Ovary (tissue), 9 donors: ENCODE results near the gene IL1RAPL1. TPM values are rescaled to one million over a fixed set of nuclear protein-coding genes. Genes with fewer than 3 reads are reported as not detected.

Source experiments
- DNase-seq, 5 donors: peaks; one replicate each; pipeline ENCODE4 v3.0.0-alpha.2; 2019 to 2020
- H3K27ac ChIP-seq, 2 donors: fragments of 200-600 bp; one replicate each; pipeline versions ENCODE4 v1.5.1 to v1.8.0; 2019 to 2022
- H3K27me3 ChIP-seq: fragments of 200-600 bp; one replicate; pipeline ENCODE4 v1.8.0; 2022
- H3K36me3 ChIP-seq: fragments of 200-600 bp; sonication (generic); one replicate; pipeline ENCODE4 v1.5.1; 2019
- H3K4me1 ChIP-seq: one replicate; pipeline ENCODE4 v1.8.1; 2013; ENCODE audit warnings: mild to moderate bottlenecking, moderate library complexity; ENCODE audit not compliant: insufficient read depth
- H3K4me3 ChIP-seq: fragments of 200-600 bp; sonication (generic); one replicate; pipeline ENCODE4 v1.5.1; 2017
- H3K9me3 ChIP-seq, 2 donors: fragments of 200-600 bp in 1 of 2; sonication (generic) in 1 of 2; one replicate each; pipeline versions ENCODE4 v1.5.1 to v1.8.1; 2013 to 2019; ENCODE audit warnings: mild to moderate bottlenecking in 1 of 2, moderate library complexity in 1 of 2
- CTCF ChIP-seq, 3 donors: fragments of 450-650 bp in 2 of 3; fragments of 200-600 bp in 1 of 3; IDR thresholded peaks; one replicate each; pipeline versions ENCODE4 v1.5.1 to v1.8.0; 2016 to 2022; ENCODE audit warnings: antibody characterized with exemption in 3 of 3, mild to moderate bottlenecking in 1 of 3
- EP300 ChIP-seq: sonication (generic); formaldehyde crosslinking; IDR thresholded peaks from one replicate; pipeline ENCODE4 v1.6.1; 2017; ENCODE audit warnings: antibody characterized with exemption
- POLR2A ChIP-seq: fragments of 450-650 bp; IDR thresholded peaks from one replicate; pipeline ENCODE4 v1.6.1; 2017; ENCODE audit warnings: antibody characterized with exemption, mild to moderate bottlenecking, moderate library complexity
- WGBS, 3 donors: extraction: QIAGEN DNeasy Blood & Tissue Kit in 1 of 3; methylation state at CpG; one replicate each; pipeline versions ENCODE4 v1.1.5 to v1.1.7; 2013 to 2017; 5-methylcytosine and 5-hydroxymethylcytosine counted together
- intact Hi-C, 4 donors: fragments of 100-400 bp; cut with DNase I; formaldehyde crosslinking; loops; one replicate each; pipeline versions ENCODE4 v1.11.0 to v1.15.1; 2022 to 2023
- polyA plus RNA-seq, 2 donors: library from polyadenylated mRNA; stranded (reverse); fragments of 200-250 nt in 1 of 2; fragments of 350-450 nt in 1 of 2; fragmentation: Illumina TruSeq in 1 of 2; extraction: RNeasy Lipid Tissue Mini Kit (QIAGEN cat#74804) in 1 of 2; gene quantifications; one replicate each; pipeline ENCODE4 v1.2.3, GENCODE V29; 2013 to 2014
- total RNA-seq, 7 donors: library from RNA; depleted of rRNA in 2 of 7; stranded (reverse); fragments of >200 nt in 2 of 7; fragmentation: NEBNext Ultra II Directional in 3 of 7; extraction: Animal tissue kit (Norgen Biotek cat#: 25700) in 3 of 7; gene quantifications; one replicate each; pipeline versions ENCODE4 v1.1.0 to v1.2.4, GENCODE V29; 2016 to 2023
- donor health status: DM: no; HTN: no; CAD: no; lungs with moderate emphysema.
- donor health status: DM: no; HTN: no; CAD: no.
- donor health status: Bipolar disorder and iron deficiency.
- donor health status: DM: yes; HTN: yes; CAD: no.
- donor health status: DM: no; HTN: no; CAD: no.
- donor health status: DM: yes; HTN: yes; CAD: no.

The IL1RAPL1 gene
- total and polyA plus RNA-seq, 9 donors, result 0.23 to 1.3 (median 0.61) TPM

GRCh38 chrX:28854637-28855036 lies 267.4 kb downstream of the IL1RAPL1 start:
- Histone ChIP-seq H3K4me1 (no peaks in the 10 kb centered on the region), H3K27me3 (no peaks in the 10 kb centered on the region), H3K27ac (no peak overlapping the region), H3K4me3 (no peak overlapping the region), H3K36me3 (no peaks in the 10 kb centered on the region), H3K9me3 (no peaks in the 10 kb centered on the region)
- 34 to 57% (median 45%) methylated on average over 1 of the region's 1 CpG for WGBS, 3 donors
- no peak for DNase-seq
- intact Hi-C loops, result no loop called here
- no peak for TF ChIP-seq EP300

- 29 to 36% (median 35%) methylated on average over 1 of the region's 1 CpG for WGBS, 3 donors
- TF ChIP-seq CTCF (IDR thresholded peaks at IDR 0.05) (no peak), POLR2A (no peak), EP300 (no peak)
- Histone ChIP-seq H3K27ac (no peak overlapping the region), H3K9me3 (no peaks in the 10 kb centered on the region), H3K4me3 (no peak overlapping the region), H3K27me3 (no peaks in the 10 kb centered on the region), H3K4me1 (no peaks in the 10 kb centered on the region), H3K36me3 (no peaks in the 10 kb centered on the region)
- DNase-seq, result no peak
- intact Hi-C loops, result no loop called here
These were observed 289.2 kb downstream of the IL1RAPL1 start for GRCh38 chrX:28876408-28876807.

- no peak overlapping the region for H3K4me3 ChIP-seq
- no peaks in the 10 kb centered on the region for H3K9me3 ChIP-seq
- WGBS, 3 donors, result 59 to 70% (median 69%) methylated on average over 2 of the region's 2 CpGs
- H3K27ac ChIP-seq, result no peak overlapping the region
- no peaks in the 10 kb centered on the region for H3K4me1 ChIP-seq
- no peak for DNase-seq
- intact Hi-C loops, result no loop called here
- H3K36me3 ChIP-seq, result no peaks in the 10 kb centered on the region
- H3K27me3 ChIP-seq, result no peaks in the 10 kb centered on the region
- TF ChIP-seq EP300, result no peak
- TF ChIP-seq POLR2A, result no peak
- TF ChIP-seq CTCF (IDR thresholded peaks at IDR 0.05), result no peak
These were observed 289.7 kb downstream of the IL1RAPL1 start for GRCh38 chrX:28876901-28877300.

- no peak for DNase-seq
- no peak overlapping the region for H3K27ac ChIP-seq
- no peak overlapping the region for H3K4me3 ChIP-seq
- no peaks in the 10 kb centered on the region for H3K4me1 ChIP-seq
- H3K27me3 ChIP-seq, result no peaks in the 10 kb centered on the region
- TF ChIP-seq POLR2A (no peak), EP300 (no peak), CTCF (IDR thresholded peaks at IDR 0.05) (no peak)
- intact Hi-C loops, result no loop called here
- H3K9me3 ChIP-seq, result no peaks in the 10 kb centered on the region
- no peaks in the 10 kb centered on the region for H3K36me3 ChIP-seq
These were observed 292.9 kb downstream of the IL1RAPL1 start for GRCh38 chrX:28880136-28880535.

- WGBS, 3 donors, result 73 to 82% (median 73%) methylated on average over 1 of the region's 1 CpG
- no peaks in the 10 kb centered on the region for H3K36me3 ChIP-seq
- intact Hi-C loops, result no loop called here
- no peak overlapping the region for H3K4me3 ChIP-seq
- no peak overlapping the region for H3K27ac ChIP-seq
- H3K4me1 ChIP-seq, result no peaks in the 10 kb centered on the region
- no peaks in the 10 kb centered on the region for H3K27me3 ChIP-seq
- TF ChIP-seq CTCF (IDR thresholded peaks at IDR 0.05) (no peak), POLR2A (no peak), EP300 (no peak)
- no peaks in the 10 kb centered on the region for H3K9me3 ChIP-seq
- no peak for DNase-seq
These were observed 297.6 kb downstream of the IL1RAPL1 start for GRCh38 chrX:28884823-28885222.
